ENCODE results near the gene UPF3A. TPM values are rescaled to one million over a fixed set of nuclear protein-coding genes. Genes with fewer than 3 reads are reported as not detected.

Gene UPF3A
- total RNA-seq (2014; rRNA removed; shearing (Covaris generic)) (25.3 and 34.0 TPM in 2 replicates), polyA plus RNA-seq (2016; fragmentation: Nextera tagmentation; extraction: Ambion mirVana) (50.2 and 50.8 TPM in 2 replicates)

- H2AFZ ChIP-seq, result peak within 1 kb of the TSS; percentile 82
- H3K79me2 ChIP-seq (ENCODE audit: insufficient read depth), result peaks cover 43% of the 10 kb centered on the region
- in situ Hi-C loops (cut with MboI), result no loop called here
- no peaks in the 10 kb centered on the region for H3K9me3 ChIP-seq (ENCODE audit: low read depth)
- H3K4me1 ChIP-seq (ENCODE audit: insufficient read depth), result peaks cover 38% of the 10 kb centered on the region
- peak within 1 kb of the TSS; percentile 88 for H3K9ac ChIP-seq
- peaks cover 43% of the 10 kb centered on the region for H3F3A ChIP-seq (ENCODE audit: insufficient read depth)
- peak; percentile 95 for DNase-seq
- H3K4me3 ChIP-seq, result peak within 1 kb of the TSS; percentile 93
- H3K9me2 ChIP-seq (ENCODE audit: insufficient read depth), result no peaks in the 10 kb centered on the region
- peak within 1 kb of the TSS; percentile 87 for H3K4me2 ChIP-seq (ENCODE audit: unreplicated experiment)
- peak within 1 kb of the TSS; percentile 98 for H3K27ac ChIP-seq
- peaks cover 24% of the 10 kb centered on the region; the same call in 1 of the 2 replicates for H3K36me3 ChIP-seq (ENCODE audit: low read depth)
- TF ChIP-seq EZH2phosphoT487 (IDR thresholded peaks at IDR 0.05; ENCODE audit: insufficient read depth, low read depth) (no peak), EZH2 (IDR thresholded peaks at IDR 0.05; ENCODE audit: insufficient read depth, poor library complexity, severe bottlenecking) (no peak)
- H4K20me1 ChIP-seq (ENCODE audit: insufficient read depth), result no peaks in the 10 kb centered on the region
- 1% methylated on average over 16 to 88 of the region's 89 CpGs for WGBS, 2 experiments (ENCODE audit: low coverage in 1 of 2, low lambda C conversion rate in 2 of 2, missing lambda C conversion rate in 2 of 2)
- H3K27me3 ChIP-seq (replicated peaks; ENCODE audit: insufficient read depth), result no peaks in the 10 kb centered on the region
These were observed at the start of gene UPF3A for GRCh38 chr13:114281351-114282040. Gene UPF3A, plus strand, starts transcription at chr13:114281601. Its CDS starts 39 bp downstream, at chr13:114281640.

GRCh38 chr13:114231886-114232285 lies 49.5 kb upstream of the UPF3A start:
- 73 to 86% methylated on average over 6 to 8 of the region's 8 CpGs for WGBS, 2 experiments (ENCODE audit: low coverage in 1 of 2, low lambda C conversion rate in 2 of 2, missing lambda C conversion rate in 2 of 2)
- in situ Hi-C loops (cut with MboI), result no loop called here
- TF ChIP-seq EZH2phosphoT487 (IDR thresholded peaks at IDR 0.05; ENCODE audit: insufficient read depth, low read depth) (no peak), EZH2 (IDR thresholded peaks at IDR 0.05; ENCODE audit: insufficient read depth, poor library complexity, severe bottlenecking) (no peak)

GRCh38 chr13:114234266-114234644 lies 47.1 kb upstream of the UPF3A start:
- peaks cover 15% of the 10 kb centered on the region for H3K4me1 ChIP-seq (ENCODE audit: insufficient read depth)
- DNase-seq, result no peak
- H3K9ac ChIP-seq, result peak overlapping the region; percentile 88
- H3K4me3 ChIP-seq, result peak overlapping the region; percentile 90
- peaks cover 24% of the 10 kb centered on the region for H3K36me3 ChIP-seq (ENCODE audit: low read depth)
- peaks cover 8% of the 10 kb centered on the region for H3F3A ChIP-seq (ENCODE audit: insufficient read depth)
- no peak for TF ChIP-seq EZH2phosphoT487 (IDR thresholded peaks at IDR 0.05; ENCODE audit: insufficient read depth, low read depth)
- no peak for TF ChIP-seq EZH2 (IDR thresholded peaks at IDR 0.05; ENCODE audit: insufficient read depth, poor library complexity, severe bottlenecking)
- H3K4me2 ChIP-seq (ENCODE audit: unreplicated experiment), result peak overlapping the region; percentile 75
- peaks cover 50% of the 10 kb centered on the region for H3K79me2 ChIP-seq (ENCODE audit: insufficient read depth)
- H3K27me3 ChIP-seq (replicated peaks; ENCODE audit: insufficient read depth), result no peaks in the 10 kb centered on the region
- H4K20me1 ChIP-seq (ENCODE audit: insufficient read depth), result no peaks in the 10 kb centered on the region
- no peaks in the 10 kb centered on the region for H3K9me3 ChIP-seq (ENCODE audit: low read depth)
- WGBS, 2 experiments (ENCODE audit: low coverage in 1 of 2, low lambda C conversion rate in 2 of 2, missing lambda C conversion rate in 2 of 2), result 53 to 60% methylated on average over 4 of the region's 4 CpGs
- peak overlapping the region; percentile 91 for H2AFZ ChIP-seq
- peak overlapping the region; percentile 25; the same call in 1 of the 2 replicates for H3K27ac ChIP-seq
- in situ Hi-C loops (cut with MboI), result no loop called here
- H3K9me2 ChIP-seq (ENCODE audit: insufficient read depth), result no peaks in the 10 kb centered on the region

More at GRCh38 chr13:114231886-114232285, 49.5 kb upstream of the UPF3A start:
- no peak overlapping the region for H3K9ac ChIP-seq
- no peak overlapping the region for H2AFZ ChIP-seq
- peaks cover 18% of the 10 kb centered on the region for H3K4me1 ChIP-seq (ENCODE audit: insufficient read depth)
- no peak overlapping the region for H3K4me2 ChIP-seq (ENCODE audit: unreplicated experiment)
- no peak overlapping the region for H3K27ac ChIP-seq
- no peak overlapping the region for H3K4me3 ChIP-seq
- no peaks in the 10 kb centered on the region for H3K9me2 ChIP-seq (ENCODE audit: insufficient read depth)
- peaks cover 3% of the 10 kb centered on the region; the same call in 1 of the 2 replicates for H3K36me3 ChIP-seq (ENCODE audit: low read depth)
- no peaks in the 10 kb centered on the region for H4K20me1 ChIP-seq (ENCODE audit: insufficient read depth)
- no peaks in the 10 kb centered on the region for H3K27me3 ChIP-seq (replicated peaks; ENCODE audit: insufficient read depth)
- peaks cover 11% of the 10 kb centered on the region for H3F3A ChIP-seq (ENCODE audit: insufficient read depth)
- peaks cover 29% of the 10 kb centered on the region for H3K79me2 ChIP-seq (ENCODE audit: insufficient read depth)
- no peak for DNase-seq
- H3K9me3 ChIP-seq (ENCODE audit: low read depth), result no peaks in the 10 kb centered on the region

DNA sequence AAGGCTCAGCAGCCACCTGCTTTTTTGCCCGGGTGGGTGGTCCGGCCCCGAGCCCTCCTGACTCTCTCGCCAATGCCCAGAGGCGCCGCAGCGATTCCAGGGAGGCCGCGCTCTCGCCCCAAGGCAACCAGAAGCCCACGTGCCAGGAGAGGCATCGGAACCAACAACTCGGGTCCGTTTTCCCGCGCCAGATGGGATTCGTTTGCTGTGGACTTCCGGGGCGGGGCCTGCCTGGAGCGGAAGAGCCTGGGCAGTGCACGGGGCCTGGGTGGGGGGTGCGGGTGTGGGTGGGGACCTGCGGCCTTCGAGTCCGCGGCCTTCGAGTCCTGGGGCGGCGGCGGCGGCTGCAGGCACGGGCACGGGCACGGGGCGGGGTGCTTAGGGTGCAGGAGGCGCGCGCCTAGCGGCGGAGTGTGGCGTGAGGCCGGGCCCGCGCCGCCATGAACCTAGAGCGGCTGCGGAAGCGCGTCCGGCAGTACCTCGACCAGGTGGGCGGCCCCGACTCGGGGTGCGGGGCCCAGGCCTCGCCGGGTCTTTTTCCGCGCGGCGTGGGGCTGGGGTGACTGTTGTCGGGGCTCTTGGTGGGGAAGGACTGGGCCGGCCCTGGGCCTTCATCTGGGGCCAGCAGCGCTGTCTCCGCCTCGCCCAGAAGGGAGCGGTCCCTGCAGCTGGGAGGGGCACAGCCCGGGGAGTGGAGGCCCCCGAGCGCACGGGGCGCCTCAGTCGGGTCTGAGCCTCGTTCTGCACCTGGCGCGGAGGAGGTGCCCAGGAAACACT lies 46.6 kb upstream of the UPF3A start, which contains the start of gene CDC16:
Gene CDC16 (plus strand): TSS at position 253 of the 777 bp plus-strand sequence. CDS start 188 bp downstream, at position 441.
- WGBS, 2 experiments (ENCODE audit: low coverage in 1 of 2, low lambda C conversion rate in 2 of 2, missing lambda C conversion rate in 2 of 2), result 1% methylated on average over 57 to 61 of the region's 76 CpGs
- H3K9me2 ChIP-seq (ENCODE audit: insufficient read depth), result no peaks in the 10 kb centered on the region
- peak within 1 kb of the TSS; percentile 54 for H3K27ac ChIP-seq
- 0 out of 2 replicates have a peak, but pooled peaks cover 2% of the 10 kb centered on the region for H3F3A ChIP-seq (ENCODE audit: insufficient read depth)
- in situ Hi-C loops (cut with MboI), result no loop called here
- H2AFZ ChIP-seq, result peak within 1 kb of the TSS; percentile 91
- no peaks in the 10 kb centered on the region for H3K27me3 ChIP-seq (replicated peaks; ENCODE audit: insufficient read depth)
- peak; percentile 96 for DNase-seq
- H3K79me2 ChIP-seq (ENCODE audit: insufficient read depth), result peaks cover 56% of the 10 kb centered on the region
- H3K36me3 ChIP-seq (ENCODE audit: low read depth), result peaks cover 30% of the 10 kb centered on the region
- H3K9me3 ChIP-seq (ENCODE audit: low read depth), result no peaks in the 10 kb centered on the region
- H3K4me2 ChIP-seq (ENCODE audit: unreplicated experiment), result peak within 1 kb of the TSS; percentile 98
- no peaks in the 10 kb centered on the region for H4K20me1 ChIP-seq (ENCODE audit: insufficient read depth)
- peak within 1 kb of the TSS; percentile 88 for H3K9ac ChIP-seq
- peak within 1 kb of the TSS; percentile 90 for H3K4me3 ChIP-seq
- peaks cover 10% of the 10 kb centered on the region for H3K4me1 ChIP-seq (ENCODE audit: insufficient read depth)
- TF ChIP-seq EZH2 (IDR thresholded peaks at IDR 0.05; ENCODE audit: insufficient read depth, poor library complexity, severe bottlenecking) (no peak), EZH2phosphoT487 (IDR thresholded peaks at IDR 0.05; ENCODE audit: insufficient read depth, low read depth) (no peak)
